NB4 (cell line): ENCODE measurements around the gene TWIST2.

Experiments
- CTCF ChIP-seq: IDR thresholded peaks from one replicate; pipeline ENCODE4 v1.5.1; 2012; ENCODE audit warnings: low read depth, low read length
- MAX ChIP-seq: IDR thresholded peaks from 2 replicates; pipeline ENCODE4 v1.6.1; 2011; ENCODE audit warnings: low read depth, low read length
- POLR2A ChIP-seq: IDR thresholded peaks from 2 replicates; pipeline ENCODE4 v1.6.1; 2011; ENCODE audit warnings: mild to moderate bottlenecking; ENCODE audit not compliant: insufficient read length; ENCODE audit errors: extremely low read depth

- TF ChIP-seq CTCF: no peak
- TF ChIP-seq POLR2A: no peak
- no peak for TF ChIP-seq MAX
Observed at GRCh38 chr2:238873381-238873801, 25.5 kb downstream of the TWIST2 start.
